Fibroblast of lung (primary cell): ENCODE results near the gene AP1G2.

Experiments
- EZH2 ChIP-seq: IDR thresholded peaks from 2 replicates; pipeline ENCODE4 v1.5.1; 2012; ENCODE audit warnings: low read length, control low read depth, mild to moderate bottlenecking; ENCODE audit errors: missing control alignments
- TF ChIP-seq, protein P1 (sequence below), 2 donors: IDR thresholded peaks in 1 of 2; conservative IDR thresholded peaks in 1 of 2; 1 replicate in 1 of 2; 2 replicates in 1 of 2; pipeline ENCODE4 v1.5.1; 2011 to 2012; ENCODE audit warnings: low read length in 2 of 2, control low read depth in 1 of 2, inconsistent platforms in 1 of 2, low read depth in 1 of 2, mild to moderate bottlenecking in 1 of 2

DNA sequence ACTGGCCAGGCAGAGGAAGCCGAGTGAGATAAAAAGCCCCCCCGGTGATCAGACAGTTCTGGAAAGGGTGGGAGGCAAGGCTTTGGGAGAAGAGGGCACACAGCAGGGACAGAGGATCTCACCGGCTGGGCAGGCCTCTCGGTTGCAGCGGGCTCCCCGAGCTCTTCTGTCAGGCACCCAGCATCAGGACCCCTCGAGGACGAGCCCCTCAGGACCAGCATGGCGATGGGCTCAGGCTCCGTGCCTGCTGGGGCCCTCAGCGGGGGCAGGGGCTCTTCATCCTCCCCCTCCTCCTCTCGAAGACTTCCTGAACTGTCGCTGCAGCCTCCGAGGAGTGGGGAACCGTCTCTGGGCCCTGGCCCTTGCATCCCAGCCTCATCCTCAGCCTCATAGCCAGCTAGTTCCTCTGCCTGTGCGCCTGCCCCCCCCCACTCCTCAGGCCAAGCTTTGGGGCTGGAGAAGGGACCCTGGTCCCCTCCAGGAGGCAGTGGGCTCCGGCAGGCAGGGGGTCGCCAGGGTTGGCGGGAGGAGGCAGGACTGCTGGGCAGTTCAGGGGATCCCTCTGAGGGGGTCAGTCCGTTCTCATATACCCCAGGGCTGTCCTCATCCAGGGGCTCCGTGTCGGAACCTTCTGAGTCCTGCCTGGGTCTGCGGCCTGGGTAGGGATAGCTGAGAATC, 3.4 kb upstream of the AP1G2 start:
- TF ChIP-seq, protein P1, sequence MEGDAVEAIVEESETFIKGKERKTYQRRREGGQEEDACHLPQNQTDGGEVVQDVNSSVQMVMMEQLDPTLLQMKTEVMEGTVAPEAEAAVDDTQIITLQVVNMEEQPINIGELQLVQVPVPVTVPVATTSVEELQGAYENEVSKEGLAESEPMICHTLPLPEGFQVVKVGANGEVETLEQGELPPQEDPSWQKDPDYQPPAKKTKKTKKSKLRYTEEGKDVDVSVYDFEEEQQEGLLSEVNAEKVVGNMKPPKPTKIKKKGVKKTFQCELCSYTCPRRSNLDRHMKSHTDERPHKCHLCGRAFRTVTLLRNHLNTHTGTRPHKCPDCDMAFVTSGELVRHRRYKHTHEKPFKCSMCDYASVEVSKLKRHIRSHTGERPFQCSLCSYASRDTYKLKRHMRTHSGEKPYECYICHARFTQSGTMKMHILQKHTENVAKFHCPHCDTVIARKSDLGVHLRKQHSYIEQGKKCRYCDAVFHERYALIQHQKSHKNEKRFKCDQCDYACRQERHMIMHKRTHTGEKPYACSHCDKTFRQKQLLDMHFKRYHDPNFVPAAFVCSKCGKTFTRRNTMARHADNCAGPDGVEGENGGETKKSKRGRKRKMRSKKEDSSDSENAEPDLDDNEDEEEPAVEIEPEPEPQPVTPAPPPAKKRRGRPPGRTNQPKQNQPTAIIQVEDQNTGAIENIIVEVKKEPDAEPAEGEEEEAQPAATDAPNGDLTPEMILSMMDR (conservative IDR thresholded peaks at IDR 0.05 in 1 of 2, IDR thresholded peaks at IDR 0.05 in 1 of 2; ENCODE audit: low read depth in 1 of 2, low read length in 2 of 2), result no peak
- TF ChIP-seq EZH2, result no peak
